SK-N-SH (cell line): ENCODE results near the gene MILR1. TPM values are rescaled to one million over a fixed set of nuclear protein-coding genes. Genes with fewer than 3 reads are reported as not detected.

Experiments used
- CTCF ChIA-PET: fragments of 300-600, 350-600 bp; formaldehyde crosslinking; extraction: SDS; loops from one replicate; lab custom pipeline; 2021; lab: Yijun Ruan, JAX
- POLR2A ChIA-PET: fragments of 350-600 bp; sonication (Branson Sonifier 250); formaldehyde crosslinking; extraction: SDS; loops from one replicate; lab custom pipeline; 2020; ENCODE audit warnings: antibody characterized with exemption, inconsistent platforms; lab: Yijun Ruan, JAX
- DNase-seq: peaks from one replicate; pipeline ENCODE4 v3.0.0; 2012
- H2AFZ ChIP-seq: fragments of 200-600 bp; sonication (generic); 2 replicates; pipeline ENCODE4 v1.8.1; 2016; ENCODE audit warnings: antibody characterized with exemption, mild to moderate bottlenecking, low read depth
- H3F3A ChIP-seq: fragments of 200-600 bp; sonication (generic); replicated peaks from 2 replicates; pipeline ENCODE3; 2016; ENCODE audit warnings: antibody characterized with exemption, mild to moderate bottlenecking; ENCODE audit not compliant: insufficient read depth
- H3K27ac ChIP-seq, 2 experiments: fragments of 200-500 bp in 1 of 2; fragments of 200-600 bp in 1 of 2; sonication (Bioruptor generic) in 1 of 2; sonication (generic), shearing (Covaris generic) in 1 of 2; 2 replicates each; pipeline versions ENCODE4 v1.5.1 to v1.6.1; 2014 to 2016; ENCODE audit warnings: low read depth in 2 of 2, inconsistent platforms in 1 of 2, low read length in 1 of 2, mild to moderate bottlenecking in 1 of 2, mixed read lengths in 1 of 2
- H3K27me3 ChIP-seq: fragments of 200-600 bp; sonication (generic), shearing (Covaris generic); 2 replicates; pipeline ENCODE4 v1.6.1; 2016; ENCODE audit warnings: mixed run types; ENCODE audit not compliant: insufficient read depth
- H3K36me3 ChIP-seq, 2 experiments: fragments of 200-500 bp in 1 of 2; fragments of 200-600 bp in 1 of 2; sonication (Bioruptor generic) in 1 of 2; sonication (generic) in 1 of 2; replicated peaks in 1 of 2; 2 replicates each; pipeline versions ENCODE3 to v1.5.1; 2014 to 2016; ENCODE audit warnings: low read length in 1 of 2, mild to moderate bottlenecking in 1 of 2; ENCODE audit not compliant: insufficient read depth in 2 of 2, control insufficient read depth in 1 of 2
- H3K4me1 ChIP-seq, 2 experiments: fragments of 200-500 bp in 1 of 2; fragments of 200-600 bp in 1 of 2; sonication (Bioruptor generic) in 1 of 2; sonication (generic), shearing (Covaris generic) in 1 of 2; 2 replicates each; pipeline versions ENCODE4 v1.5.1 to v1.6.1; 2014 to 2016; ENCODE audit warnings: low read depth in 1 of 2, low read length in 1 of 2, mixed run types in 1 of 2; ENCODE audit not compliant: insufficient read depth in 2 of 2, control insufficient read depth in 1 of 2
- H3K4me2 ChIP-seq: fragments of 200-600 bp; sonication (generic), shearing (Covaris generic); 2 replicates; pipeline ENCODE4 v1.6.1; 2017; ENCODE audit warnings: mixed run types
- H3K4me3 ChIP-seq, 2 experiments: fragments of 200-500 bp in 1 of 2; fragments of 200-600 bp in 1 of 2; sonication (Bioruptor generic) in 1 of 2; sonication (generic), shearing (Covaris generic) in 1 of 2; 2 replicates each; pipeline versions ENCODE4 v1.5.1 to v1.8.1; 2014 to 2016; ENCODE audit warnings: low read depth in 2 of 2, inconsistent platforms in 1 of 2, low read length in 1 of 2, mild to moderate bottlenecking in 1 of 2, mixed read lengths in 1 of 2, moderate library complexity in 1 of 2
- H3K79me2 ChIP-seq: fragments of 200-600 bp; sonication (generic); 2 replicates; pipeline ENCODE4 v1.8.1; 2017; ENCODE audit warnings: mild to moderate bottlenecking; ENCODE audit not compliant: insufficient read depth
- H3K9ac ChIP-seq: fragments of 200-600 bp; sonication (generic); 2 replicates; pipeline ENCODE4 v1.6.1; 2017; ENCODE audit warnings: mixed run types
- H3K9me2 ChIP-seq: fragments of 200-600 bp; sonication (generic); 2 replicates; pipeline ENCODE4 v1.6.1; 2017; ENCODE audit warnings: mixed run types
- H3K9me3 ChIP-seq: fragments of 200-600 bp; sonication (generic); 2 replicates; pipeline ENCODE4 v1.6.1; 2017; ENCODE audit warnings: mixed run types, mild to moderate bottlenecking, moderate library complexity
- H4K20me1 ChIP-seq: fragments of 200-600 bp; sonication (generic); 2 replicates; pipeline ENCODE4 v1.6.1; 2017; ENCODE audit warnings: mild to moderate bottlenecking, mixed run types; ENCODE audit not compliant: insufficient read depth
- CHD2 ChIP-seq: fragments of 150-350 bp; IDR thresholded peaks from 2 replicates; pipeline ENCODE4 v1.6.1; 2018; ENCODE audit warnings: low read length; ENCODE audit not compliant: partially characterized antibody
- EZH2phosphoT487 ChIP-seq: fragments of 200-600 bp; sonication (generic); IDR thresholded peaks from 2 replicates; pipeline ENCODE4 v1.6.1; 2017; ENCODE audit warnings: low read depth, mixed run types, mild to moderate bottlenecking, antibody characterized with exemption, moderate library complexity, borderline replicate concordance
- GABPA ChIP-seq: IDR thresholded peaks from 2 replicates; pipeline ENCODE4 v1.4.0; 2012; ENCODE audit warnings: low read depth, mild to moderate bottlenecking
- GATA2 ChIP-seq: sonication (generic); formaldehyde crosslinking; IDR thresholded peaks from 2 replicates; pipeline ENCODE4 v1.5.0; 2020; ENCODE audit warnings: mild to moderate bottlenecking, missing genetic modification reagents
- IRF3 ChIP-seq: fragments of 150-350 bp; IDR thresholded peaks from 2 replicates; pipeline ENCODE4 v1.6.1; 2016; ENCODE audit warnings: mild to moderate bottlenecking, low read depth, low read length
- MAX ChIP-seq: IDR thresholded peaks from 2 replicates; pipeline ENCODE4 v1.4.0; 2012; ENCODE audit warnings: low read depth
- NFIC ChIP-seq: IDR thresholded peaks from 2 replicates; pipeline ENCODE4 v1.4.0; 2012; ENCODE audit warnings: borderline replicate concordance
- POLR2AphosphoS5 ChIP-seq: IDR thresholded peaks from 2 replicates; pipeline ENCODE4 v1.6.1; 2012; ENCODE audit warnings: low read depth, low read length
- RAD21 ChIP-seq: IDR thresholded peaks from 2 replicates; pipeline ENCODE4 v1.6.1; 2012; ENCODE audit warnings: mild to moderate bottlenecking, low read length
- RCOR1 ChIP-seq: fragments of 150-350 bp; IDR thresholded peaks from 2 replicates; pipeline ENCODE4 v1.6.1; 2017; ENCODE audit warnings: antibody characterized with exemption, low read length
- REST ChIP-seq: IDR thresholded peaks from 2 replicates; pipeline ENCODE4 v1.6.1; 2012; ENCODE audit warnings: mild to moderate bottlenecking, low read depth, low read length, moderate library complexity
- RXRA ChIP-seq: IDR thresholded peaks from 2 replicates; pipeline ENCODE4 v1.4.0; 2012; ENCODE audit warnings: low read depth, mild to moderate bottlenecking, borderline replicate concordance
- SIN3A ChIP-seq: IDR thresholded peaks from 2 replicates; pipeline ENCODE4 v1.6.1; 2012; ENCODE audit warnings: low read depth, mild to moderate bottlenecking, low read length, moderate library complexity, borderline replicate concordance
- TAF1 ChIP-seq: IDR thresholded peaks from 2 replicates; pipeline ENCODE4 v1.6.1; 2012; ENCODE audit warnings: low read depth, mild to moderate bottlenecking, low read length, moderate library complexity, borderline replicate concordance
- TEAD4 ChIP-seq: IDR thresholded peaks from 2 replicates; pipeline ENCODE4 v1.4.0; 2012; ENCODE audit warnings: mild to moderate bottlenecking, borderline replicate concordance; ENCODE audit not compliant: insufficient read depth
- USF2 ChIP-seq: fragments of 150-350 bp; IDR thresholded peaks from 2 replicates; pipeline ENCODE4 v1.6.1; 2017; ENCODE audit warnings: antibody characterized with exemption, low read length, low read depth, borderline replicate concordance
- YY1 ChIP-seq: IDR thresholded peaks from 2 replicates; pipeline ENCODE4 v1.4.0; 2012; ENCODE audit warnings: low read depth, mild to moderate bottlenecking
- ZBTB33 ChIP-seq: IDR thresholded peaks from 2 replicates; pipeline ENCODE4 v1.4.0; 2012; ENCODE audit warnings: low read depth, borderline replicate concordance
- WGBS: methylation state at CpG from one replicate; pipeline ENCODE4 v1.1.6; 2017; ENCODE audit warnings: low lambda C conversion rate; 5-methylcytosine and 5-hydroxymethylcytosine counted together
- polyA plus RNA-seq, 3 experiments: library from polyadenylated mRNA; depleted of rRNA; stranded (reverse); fragments of >200 nt; gene quantifications; 2 replicates each; pipeline ENCODE4 v1.2.3, GENCODE V29; 2012

MILR1 gene
- polyA plus RNA-seq, 1 of the 3 experiments (the other 2 are of a cell fraction) = 4.9 TPM

- no peak for TF ChIP-seq GATA2 (CRISPR knock-in tag)
- TF ChIP-seq SIN3A = no peak
Measured at GRCh38 chr17:64515419-64515818, 66.5 kb downstream of the MILR1 start (continued).

GRCh38 chr17:64515829-64516228 is 66.9 kb downstream of the MILR1 start:
- no peaks in the 10 kb centered on the region for H3K9me2 ChIP-seq
- H3K27me3 ChIP-seq = no peaks in the 10 kb centered on the region
- TF ChIP-seq RCOR1 (no peak), TEAD4 (no peak), EZH2phosphoT487 (no peak), MAX (no peak), CHD2 (no peak), RXRA (no peak), ZBTB33 (no peak), GATA2 (CRISPR knock-in tag) (no peak), IRF3 (no peak), POLR2AphosphoS5 (no peak), TAF1 (no peak), NFIC (no peak), RAD21 (no peak), USF2 (no peak), GABPA (no peak), YY1 (no peak), REST (no peak)
- no peaks in the 10 kb centered on the region; a peak in 1 of 4 replicates for H3K4me1 ChIP-seq
- no peak overlapping the region for H2AFZ ChIP-seq
- WGBS = 87% methylated on average over 1 of the region's 1 CpG
- no peak overlapping the region for H3K27ac ChIP-seq
- no peaks in the 10 kb centered on the region for H3K9me3 ChIP-seq
- no peak for DNase-seq
- H3K4me3 ChIP-seq = no peak overlapping the region
- H3K36me3 ChIP-seq = peaks cover 89 to 96% of the 10 kb centered on the region in 2 experiments
- H3F3A ChIP-seq = peaks cover 9% of the 10 kb centered on the region
- peaks cover 4% of the 10 kb centered on the region for H4K20me1 ChIP-seq
- POLR2A ChIA-PET = interaction anchor here (0.6 to 2.4 kb wide), 3 partner anchors 10 to 121 kb away, joined by 4 to 18 read pairs (median 5); partner anchors contain the start of genes CEP95, DDX5 and POLG2
- no peak overlapping the region for H3K9ac ChIP-seq
- CTCF ChIA-PET = interaction anchor here (1.2 to 1.7 kb wide), 5 partner anchors 9 to 96 kb away, joined by 3 to 10 read pairs (median 7); partner anchors contain the start of gene CEP95
- H3K79me2 ChIP-seq = peaks cover 63% of the 10 kb centered on the region
- no peak overlapping the region for H3K4me2 ChIP-seq
